NCI-H2196 (cell line): ENCODE data around the gene RRH.
"Not testable (repeated sequence)": the region's sequence is repeated elsewhere in the genome, so short reads cannot be mapped to it uniquely, and the experiment has no call there.

Experiments used
- DNase-seq: peaks from one replicate; lab custom pipeline; 2025; ENCODE audit not compliant: unreplicated experiment; lab: John Stamatoyannopoulos, UW

Gene RRH, protein sequence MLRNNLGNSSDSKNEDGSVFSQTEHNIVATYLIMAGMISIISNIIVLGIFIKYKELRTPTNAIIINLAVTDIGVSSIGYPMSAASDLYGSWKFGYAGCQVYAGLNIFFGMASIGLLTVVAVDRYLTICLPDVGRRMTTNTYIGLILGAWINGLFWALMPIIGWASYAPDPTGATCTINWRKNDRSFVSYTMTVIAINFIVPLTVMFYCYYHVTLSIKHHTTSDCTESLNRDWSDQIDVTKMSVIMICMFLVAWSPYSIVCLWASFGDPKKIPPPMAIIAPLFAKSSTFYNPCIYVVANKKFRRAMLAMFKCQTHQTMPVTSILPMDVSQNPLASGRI

DNA sequence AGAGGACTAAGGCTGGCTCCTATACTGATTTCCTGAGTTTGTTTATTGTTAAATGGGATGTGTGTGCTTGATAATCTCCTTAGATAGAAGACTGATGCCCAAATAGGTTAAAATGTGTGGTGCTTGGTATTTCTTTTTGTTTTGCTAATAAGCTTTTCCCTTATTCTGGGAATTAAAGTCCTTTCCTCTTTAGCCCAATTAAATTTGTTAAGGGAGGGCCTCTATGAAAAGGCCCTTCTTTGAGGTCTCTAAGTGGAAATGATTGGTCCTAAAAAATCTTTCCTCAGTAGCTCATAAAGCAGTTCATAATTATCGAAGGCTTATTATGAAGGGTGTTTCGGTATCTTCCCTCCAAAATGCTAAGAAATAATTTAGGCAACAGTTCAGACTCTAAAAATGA, at the start of gene RRH:
Gene RRH (plus strand): TSS at position 301 of the 400 bp plus-strand sequence. CDS start 56 bp downstream, at position 357.
- DNase-seq: no peak

DNA sequence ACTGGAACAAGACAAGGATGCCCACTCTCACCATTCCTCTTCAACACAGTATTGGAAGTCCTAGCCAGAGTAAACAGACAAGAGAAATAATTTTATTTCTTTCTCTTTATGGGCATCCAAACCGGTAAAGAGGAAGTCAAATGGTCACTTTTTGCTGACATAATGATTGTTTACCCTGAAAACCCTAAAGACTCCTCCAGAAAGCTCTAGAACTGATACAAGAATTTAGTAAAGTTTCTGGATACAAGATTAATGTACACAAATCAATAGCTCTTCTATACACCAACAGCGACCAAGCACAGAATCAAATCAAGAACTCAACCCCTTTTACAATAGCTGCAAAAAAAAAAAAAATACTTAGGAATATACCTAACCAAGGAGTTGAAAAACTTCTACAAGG, 45.7 kb upstream of the RRH start:
- DNase-seq: not testable (repeated sequence)

DNA sequence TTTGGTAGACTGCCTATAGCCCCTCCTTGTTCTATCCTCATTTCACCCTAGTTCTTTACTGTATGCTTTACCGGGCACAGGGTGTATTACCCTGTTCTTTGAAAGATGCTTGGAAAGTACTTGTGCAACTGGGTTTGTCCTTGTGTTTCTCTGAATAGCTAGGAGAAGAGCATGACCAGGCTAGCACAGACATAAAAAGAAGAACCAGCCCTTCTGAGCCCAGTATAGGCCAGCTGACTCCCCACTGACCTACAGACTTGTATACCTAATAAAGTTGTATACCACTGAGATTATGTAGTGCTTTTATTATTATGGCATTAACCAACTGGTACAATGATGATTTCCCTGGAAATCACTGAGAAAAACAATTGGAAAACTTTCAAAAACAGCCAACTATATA, 40.9 kb upstream of the RRH start:
- DNase-seq: no peak

DNA sequence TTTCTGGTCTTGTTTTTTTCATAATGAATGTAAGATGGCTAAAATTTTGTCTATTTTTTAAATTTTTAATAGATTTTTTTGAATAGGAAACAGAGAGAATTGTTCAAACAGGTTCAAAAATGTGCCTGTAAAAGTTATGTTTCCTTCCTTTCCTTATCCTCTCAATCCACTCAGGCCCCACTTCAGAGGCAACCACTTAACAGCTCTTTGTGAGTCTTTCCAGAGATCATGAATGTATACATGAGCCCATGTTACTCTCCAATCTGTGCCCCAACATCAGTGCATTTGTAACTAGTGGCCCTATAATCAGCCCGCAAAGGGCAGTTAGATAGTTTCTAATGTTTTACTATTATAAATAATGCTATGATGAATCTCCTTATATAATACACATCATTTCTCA, 40.0 kb upstream of the RRH start:
- no peak for DNase-seq

DNA sequence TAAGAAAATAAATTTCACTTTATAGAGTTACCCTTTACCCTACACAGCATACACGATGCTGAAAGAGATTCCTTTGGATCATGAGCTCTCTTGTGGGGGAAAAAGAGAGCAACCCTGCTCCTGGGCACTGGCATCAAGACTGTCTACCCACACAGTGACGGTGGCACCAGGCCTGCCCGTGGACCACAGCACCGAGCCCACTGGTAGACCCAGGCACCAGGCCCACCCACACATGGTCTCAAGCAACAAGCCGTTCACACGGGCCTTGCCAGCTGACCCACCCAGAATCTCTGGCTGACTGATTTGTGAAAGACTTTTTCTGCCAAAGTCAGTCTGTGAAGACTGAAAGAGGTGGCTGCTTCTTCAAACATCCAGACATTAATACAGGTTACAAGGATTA, 32.7 kb upstream of the RRH start:
- no peak for DNase-seq

DNA sequence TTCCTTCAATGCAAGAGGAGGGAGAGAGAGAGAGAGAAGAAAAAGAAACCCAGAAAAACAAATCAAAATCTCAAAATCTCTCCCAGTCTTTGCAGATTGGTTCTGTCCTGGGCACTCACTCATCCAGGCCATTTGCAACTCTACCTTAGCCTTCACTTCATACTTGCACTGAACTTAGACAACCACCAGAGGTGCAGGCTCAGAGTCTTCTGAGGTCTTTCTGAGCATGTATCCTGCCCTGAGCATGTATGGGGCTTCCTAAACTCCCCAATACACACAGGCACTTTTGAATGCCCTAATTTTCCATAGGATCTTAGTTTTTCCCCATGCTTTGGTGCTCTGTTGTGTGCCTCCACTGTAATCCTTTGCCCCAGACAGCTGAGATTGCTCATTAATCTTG, 28.9 kb upstream of the RRH start:
- no peak for DNase-seq

DNA sequence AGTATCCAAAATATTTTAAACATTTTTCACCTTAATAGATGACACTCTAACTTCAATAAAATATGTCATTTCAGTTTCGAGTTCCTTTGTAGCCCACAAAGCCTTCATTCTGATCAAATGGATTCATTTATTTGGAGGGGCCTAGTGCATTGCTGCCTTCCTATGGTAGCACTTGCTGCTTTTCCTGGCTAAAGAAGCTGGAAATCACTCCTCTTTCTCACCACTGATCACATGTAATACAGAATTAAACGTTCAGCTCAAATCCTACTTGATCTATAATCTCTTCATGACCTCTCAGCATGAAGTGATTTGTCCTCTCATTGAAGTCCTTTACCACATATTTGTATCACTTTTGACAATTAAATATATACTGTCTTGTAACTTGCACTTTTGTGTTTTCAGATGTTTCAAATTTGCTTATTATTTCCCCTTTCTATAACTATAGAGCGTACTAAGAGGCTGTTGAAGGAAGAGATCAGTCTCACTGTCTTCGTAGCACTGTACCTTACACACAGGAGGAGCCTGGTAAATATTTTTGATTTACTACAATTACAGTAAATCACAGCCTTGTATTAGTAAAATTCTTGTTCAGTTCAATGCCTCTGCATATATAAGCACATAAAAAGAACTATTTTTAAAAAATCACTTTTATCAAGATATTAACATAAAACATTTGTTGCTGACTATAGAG, 26.5 kb upstream of the RRH start:
- DNase-seq: no peak

DNA sequence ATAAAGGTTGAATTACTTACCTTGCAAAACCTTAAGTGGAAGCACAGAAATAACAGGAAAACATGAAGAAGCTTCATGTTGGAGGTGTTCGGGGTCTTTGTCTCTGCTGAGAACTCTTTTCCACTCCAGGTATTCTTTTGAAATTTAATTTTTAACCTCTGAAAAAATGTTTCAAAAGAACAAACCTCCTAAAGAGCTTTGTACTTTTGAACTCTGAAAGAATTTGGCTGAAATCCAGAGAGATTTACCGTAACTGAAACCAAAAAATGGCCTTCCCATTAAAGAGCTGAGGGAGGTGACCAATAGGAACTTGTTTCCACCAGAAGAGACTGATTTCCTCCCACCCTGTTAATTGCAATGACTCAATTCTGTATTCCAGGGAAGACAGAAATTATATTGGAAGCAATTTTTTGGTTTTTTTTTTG, 25.9 kb upstream of the RRH start, which contains the start of gene CFI:
Gene CFI (minus strand): TSS at position 105 of the 425 bp plus-strand sequence. CDS start 28 bp downstream, at position 77.
- DNase-seq: peak; percentile 34

DNA sequence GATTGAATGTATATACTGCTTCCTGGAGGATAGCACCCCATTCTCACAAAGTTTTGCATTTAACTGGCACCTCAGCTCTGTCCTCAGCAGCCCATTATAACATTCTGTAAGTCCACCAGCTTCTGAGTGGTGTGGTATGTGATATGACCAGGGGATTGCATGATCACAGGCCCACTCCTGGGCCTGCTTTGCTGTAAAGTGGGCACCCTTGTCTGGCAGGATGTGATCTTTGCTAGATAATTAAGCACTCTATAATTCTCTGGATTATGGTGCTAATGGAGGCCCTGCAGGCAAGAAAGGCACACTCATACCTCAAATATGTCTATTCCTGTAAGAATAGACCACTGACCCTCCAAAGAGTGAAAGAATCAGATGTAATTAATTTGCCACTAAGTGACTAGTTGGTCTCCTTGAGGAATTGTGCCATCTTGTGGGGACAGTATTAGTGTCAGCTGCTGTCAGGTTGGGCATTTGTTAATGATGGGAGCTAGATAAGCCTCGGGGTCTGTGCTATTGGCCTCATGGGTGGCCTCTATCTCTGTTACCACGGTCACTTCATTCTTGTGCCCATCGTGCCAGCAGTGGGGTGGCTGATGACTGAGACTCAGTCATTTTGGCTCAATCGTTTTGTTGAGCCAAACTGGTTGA, 23.7 kb upstream of the RRH start:
- peak; percentile 29 for DNase-seq

DNA sequence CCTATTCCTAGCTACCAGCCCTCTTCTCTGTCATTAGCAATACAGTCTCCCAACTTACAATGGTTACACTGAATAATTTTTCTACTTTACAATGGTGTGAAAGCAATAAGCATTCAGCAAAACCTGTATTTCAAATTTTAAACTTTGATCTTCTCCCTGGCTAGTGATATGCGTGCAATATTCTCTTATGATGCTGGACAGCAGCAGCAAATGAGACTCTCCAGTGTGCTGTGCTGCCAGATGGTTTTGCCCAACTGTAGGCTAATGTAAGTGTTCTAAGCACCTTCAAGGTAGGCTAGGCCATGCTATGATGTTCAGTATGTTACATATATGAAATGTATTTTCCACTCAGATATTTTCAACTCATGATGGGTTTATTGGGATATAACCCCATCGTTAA, 18.1 kb upstream of the RRH start:
- DNase-seq: no peak

DNA sequence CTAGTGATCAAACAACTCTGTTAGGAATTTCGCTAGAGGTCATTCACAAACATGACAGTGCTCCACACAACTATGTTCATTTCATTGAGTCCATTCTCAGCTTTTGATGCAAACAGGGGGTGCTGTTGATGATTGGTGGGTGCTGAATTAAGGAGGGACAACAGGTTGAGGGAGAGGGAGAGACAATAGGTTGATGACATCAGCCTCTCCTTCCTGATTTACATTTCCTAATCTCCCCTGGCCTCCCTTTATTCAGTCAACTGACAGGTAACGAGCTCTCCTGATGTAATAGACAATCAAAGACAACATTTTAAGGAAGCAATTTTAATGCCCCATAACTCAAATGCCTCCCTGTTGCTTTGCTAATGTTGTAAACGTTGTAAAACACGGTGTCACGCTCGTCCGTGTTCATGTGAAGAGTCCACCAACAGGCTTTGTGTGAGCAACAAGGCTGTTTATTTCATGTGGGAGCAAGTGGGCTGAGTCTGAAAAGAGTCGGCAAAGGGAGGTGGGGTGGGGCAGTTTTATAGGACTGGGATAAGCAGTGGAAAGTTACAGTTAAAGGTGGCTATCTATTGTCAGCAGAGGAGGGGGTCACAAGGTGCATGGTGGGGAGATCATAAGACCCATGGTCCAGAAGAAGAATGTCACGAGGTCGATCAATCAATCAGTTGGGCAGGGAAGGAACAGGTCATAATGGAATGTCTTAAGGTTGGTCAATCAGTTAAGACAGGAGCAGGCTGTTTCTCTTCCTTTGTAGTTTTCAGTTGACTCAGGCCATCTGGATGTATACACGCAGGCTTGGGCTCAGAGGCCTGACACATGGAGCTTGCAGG, 17.0 kb upstream of the RRH start:
- no peak for DNase-seq

DNA sequence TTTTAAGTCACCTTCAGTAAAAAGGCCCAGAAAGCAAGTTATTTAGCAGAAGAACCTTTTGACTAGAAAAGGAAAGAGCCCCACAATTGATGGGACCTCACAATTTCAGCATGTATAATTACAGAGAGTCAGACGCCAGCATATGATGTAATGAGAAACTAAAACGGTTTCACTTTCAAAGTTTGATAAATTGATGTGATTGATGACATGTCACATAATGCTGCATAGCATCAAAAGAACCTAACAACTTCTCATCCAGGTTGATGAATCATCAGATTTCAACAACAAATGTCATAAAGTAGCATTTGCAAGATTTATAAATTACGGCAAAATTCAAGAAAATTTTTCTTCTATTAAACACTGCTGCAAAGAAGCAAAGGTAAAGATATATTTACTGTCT, 16.1 kb upstream of the RRH start:
- DNase-seq: no peak

DNA sequence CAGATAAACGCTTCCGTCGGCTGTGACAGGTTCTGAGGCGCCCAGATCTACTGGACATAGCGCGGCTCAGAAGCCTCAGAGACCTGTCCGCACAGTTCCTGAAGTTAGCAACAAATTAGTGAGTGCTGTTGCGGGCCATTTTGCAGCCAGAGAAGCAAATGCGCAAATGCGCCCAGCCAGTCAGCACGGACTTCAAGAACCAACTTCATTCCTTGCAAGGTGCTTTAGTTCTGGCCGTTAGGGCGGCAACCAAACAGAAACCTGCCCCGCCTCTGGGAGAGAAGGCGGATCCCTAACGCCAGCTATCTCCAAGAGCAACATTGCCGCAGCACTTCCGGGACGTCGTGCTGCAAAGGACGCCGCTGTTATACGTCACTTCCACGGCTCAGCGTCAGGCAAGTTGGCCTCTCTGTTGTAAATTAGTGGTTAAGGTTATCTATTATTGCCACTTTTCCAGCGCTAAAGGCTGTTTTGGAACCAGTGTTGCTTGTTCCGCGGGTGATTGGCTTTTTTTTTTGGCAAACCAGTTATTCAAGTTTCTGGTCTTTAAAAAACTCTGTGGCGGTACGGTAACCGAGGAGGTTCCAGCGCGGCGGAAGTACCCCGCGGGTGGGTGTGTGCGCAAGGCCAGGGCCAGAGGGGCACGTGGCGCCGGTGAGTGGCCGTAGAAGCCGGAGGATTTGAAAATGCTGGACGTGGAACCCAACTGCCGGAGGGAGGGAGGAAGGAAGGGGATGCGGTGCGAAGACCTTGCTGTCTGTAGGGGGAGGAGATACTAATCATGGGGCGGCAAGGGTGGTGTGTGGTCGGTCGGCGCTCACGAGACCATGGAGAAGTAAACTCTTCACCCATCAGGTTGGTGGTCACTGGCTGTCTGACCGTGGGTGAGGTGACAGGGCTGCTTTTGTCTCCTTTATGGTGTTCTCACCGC, 12.4 kb upstream of the RRH start, which contains the start of gene GAR1:
Gene GAR1 (plus strand): TSS at position 612 of the 931 bp plus-strand sequence. CDS start 403 bp downstream, outside the sequence.
- DNase-seq: peak; percentile 92

DNA sequence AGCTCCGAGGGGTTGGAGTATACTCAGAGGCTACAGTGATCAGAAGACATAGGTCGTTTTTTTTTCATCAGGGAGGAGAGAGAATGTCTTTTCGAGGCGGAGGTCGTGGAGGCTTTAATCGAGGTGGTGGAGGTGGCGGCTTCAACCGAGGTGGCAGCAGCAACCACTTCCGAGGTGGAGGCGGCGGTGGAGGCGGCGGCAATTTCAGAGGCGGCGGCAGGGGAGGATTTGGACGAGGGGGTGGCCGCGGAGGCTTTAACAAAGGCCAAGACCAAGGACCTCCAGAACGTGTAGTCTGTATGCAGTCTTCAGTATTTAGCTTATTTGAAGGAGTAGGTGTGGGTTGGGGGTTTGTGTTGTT, 11.7 kb upstream of the RRH start:
- DNase-seq: no peak

DNA sequence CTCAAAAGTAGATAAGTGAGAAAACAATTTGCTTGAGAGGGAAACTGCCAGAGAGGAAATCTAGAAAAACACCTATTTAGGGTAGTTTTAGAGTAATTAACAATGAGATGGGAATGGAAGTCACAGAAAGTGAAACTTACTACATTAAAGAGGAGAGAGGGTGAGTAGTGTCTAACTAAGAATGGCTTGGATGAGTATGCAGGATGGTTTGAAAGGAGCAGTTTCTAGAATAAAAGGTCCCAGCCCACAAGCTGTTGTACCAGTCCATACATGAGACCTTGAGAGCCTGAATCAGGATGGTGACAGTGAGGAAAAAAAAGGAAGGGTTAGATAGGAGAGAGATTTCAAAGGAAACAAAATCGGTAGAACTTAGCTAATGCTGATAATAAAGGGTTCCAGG, 10.9 kb upstream of the RRH start:
- no peak for DNase-seq

DNA sequence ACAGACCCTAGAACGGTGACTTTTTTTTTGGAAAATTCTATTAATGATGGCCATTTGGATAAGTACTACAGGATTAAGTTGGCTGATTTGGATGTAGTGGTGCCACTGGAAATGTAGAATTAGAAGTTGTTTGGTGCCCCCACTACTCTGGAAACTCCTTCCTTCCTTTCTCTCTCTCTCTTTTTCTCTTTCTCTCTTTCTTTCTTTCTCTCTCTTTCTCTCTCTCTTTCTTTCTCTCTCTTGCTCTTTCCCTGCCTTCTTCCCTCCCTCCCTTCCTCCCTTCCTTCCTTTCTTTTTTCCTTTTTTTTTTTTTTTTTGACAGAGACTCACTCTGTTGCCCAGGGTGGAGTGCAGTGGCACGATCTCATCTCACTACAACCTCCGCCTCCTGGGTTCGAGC, 9.5 kb upstream of the RRH start:
- no peak for DNase-seq

DNA sequence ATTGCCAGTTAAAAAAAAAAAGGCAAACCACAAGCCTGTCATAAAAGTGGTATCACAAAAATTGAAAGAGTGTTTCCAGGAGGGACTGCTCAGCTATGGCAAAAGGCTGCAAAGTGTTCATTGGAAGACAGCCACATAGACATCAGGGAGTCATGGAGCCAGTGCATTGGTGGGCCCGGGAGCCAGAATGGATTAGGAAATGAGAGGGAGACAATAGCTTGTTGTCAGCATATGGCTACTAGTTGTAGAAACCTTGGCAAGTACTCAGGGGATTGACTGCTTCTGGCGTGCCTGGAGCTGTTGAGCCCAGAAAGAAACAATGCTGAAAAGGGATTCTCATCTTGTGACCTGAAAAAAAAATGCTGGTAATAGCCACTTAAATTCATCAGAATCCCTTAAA, 7.2 kb upstream of the RRH start:
- DNase-seq: no peak

DNA sequence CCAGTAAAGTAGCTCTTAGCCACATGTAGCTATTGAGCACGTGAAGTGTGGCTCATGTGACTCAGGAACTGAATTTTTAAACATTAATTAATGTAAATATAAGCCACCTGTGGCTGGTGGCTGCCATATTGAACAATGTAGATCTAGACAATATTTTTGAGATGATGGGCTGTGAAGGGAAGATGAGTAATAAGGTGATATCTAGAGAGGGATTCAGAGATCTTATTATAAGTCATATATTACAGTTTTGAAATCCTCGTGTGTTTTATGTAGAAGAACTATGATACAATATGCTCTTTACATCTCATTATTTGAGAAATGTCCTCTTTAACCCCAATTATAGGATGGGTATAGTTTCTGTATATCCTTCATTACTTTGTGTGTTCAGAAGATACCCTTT, 6.6 kb upstream of the RRH start:
- DNase-seq: no peak

DNA sequence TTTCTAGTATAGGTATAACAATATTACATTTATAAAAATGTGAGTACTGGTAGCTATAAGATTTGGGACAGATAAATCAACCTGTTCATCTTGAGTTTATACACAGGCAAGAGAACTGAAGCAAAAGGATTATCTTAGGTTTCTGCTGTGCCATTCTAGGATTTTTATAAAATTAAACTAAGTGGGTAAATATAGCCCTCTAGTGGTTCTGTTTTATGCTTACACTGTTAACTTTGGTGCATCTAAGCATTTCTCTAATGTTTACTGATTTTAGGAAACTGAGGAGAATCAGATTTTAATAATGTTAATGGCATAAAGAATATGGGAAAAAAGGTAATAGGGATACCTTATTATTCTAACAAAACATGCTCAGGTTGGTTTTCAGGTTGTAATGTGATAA, 1.1 kb upstream of the RRH start:
- peak; percentile 44 for DNase-seq

DNA sequence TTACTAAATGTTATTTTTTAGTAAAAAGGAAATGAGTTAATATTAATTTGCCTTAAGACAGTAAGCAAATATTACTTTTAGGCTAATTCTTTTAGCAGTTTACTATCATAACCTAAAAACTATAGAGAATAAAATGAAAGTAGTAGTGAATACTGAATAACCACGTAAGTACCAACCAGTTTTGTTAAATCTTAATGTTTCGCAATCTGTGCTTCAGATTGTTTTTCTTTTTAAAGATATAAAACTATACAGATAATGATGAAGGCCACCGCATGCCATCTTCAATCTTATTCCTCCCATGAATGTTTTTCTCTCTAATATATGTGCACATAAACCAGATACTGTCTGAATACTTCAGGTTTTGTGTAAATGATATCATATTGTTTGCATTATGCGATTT, 6.0 kb downstream of the RRH start:
- DNase-seq: no peak
